ENCODE results near the gene YTHDF1.

- TF ChIP-seq CTCF (IDR thresholded peaks at IDR 0.05) (no peak), EZH2 (IDR thresholded peaks at IDR 0.05; ENCODE audit: borderline replicate concordance, insufficient read depth, low read depth, low read length, poor library complexity, severe bottlenecking) (no peak)
These were observed 30.6 kb downstream of the YTHDF1 start for GRCh38 chr20:63185215-63185796.
